Left lung (tissue), 10 donors: ENCODE measurements around the gene OAT. TPM values are rescaled to one million over a fixed set of nuclear protein-coding genes. Genes with fewer than 3 reads are reported as not detected.

Experiments used
- ATAC-seq: fragments of 200-7000 bp; cut with Tn5 transposase; one replicate; pipeline ENCODE4 v1.9.1; 2020; ENCODE audit warnings: moderate library complexity
- DNase-seq, 4 donors: peaks; one replicate each; pipeline ENCODE4 v3.0.0-alpha.2; 2013 to 2020
- H3K27ac ChIP-seq, 2 donors: fragments of 200-600 bp; sonication (generic) in 1 of 2; one replicate each; pipeline versions ENCODE4 v1.5.0 to v1.8.0; 2020 to 2021
- H3K27me3 ChIP-seq, 2 donors: fragments of 200-600 bp; sonication (generic) in 1 of 2; one replicate each; pipeline versions ENCODE4 v1.5.0 to v1.8.0; 2020 to 2021
- H3K36me3 ChIP-seq, 2 donors: fragments of 200-600 bp; sonication (generic) in 1 of 2; one replicate each; pipeline versions ENCODE4 v1.5.0 to v1.8.0; 2020 to 2021
- H3K4me1 ChIP-seq, 2 donors: fragments of 200-600 bp; one replicate each; pipeline ENCODE4 v1.8.0; 2021
- H3K4me3 ChIP-seq, 2 donors: fragments of 200-600 bp; sonication (generic) in 1 of 2; one replicate each; pipeline versions ENCODE4 v1.5.0 to v1.8.0; 2020 to 2021; ENCODE audit warnings: mild to moderate bottlenecking in 1 of 2
- H3K9me3 ChIP-seq, 2 donors: fragments of 200-600 bp; sonication (generic) in 1 of 2; one replicate each; pipeline versions ENCODE4 v1.5.0 to v1.8.0; 2020 to 2021
- intact Hi-C, 2 donors: fragments of 100-400 bp; cut with DNase I; formaldehyde crosslinking; loops; one replicate each; pipeline versions ENCODE4 v1.11.2 to v1.14.2; 2022
- polyA plus RNA-seq, 6 donors: library from polyadenylated mRNA; unstranded; fragments of 120-200 nt; gene quantifications; one replicate each; pipeline ENCODE4 v1.2.1, GENCODE V29; 2013; ENCODE audit not compliant: insufficient read length in 6 of 6
- total RNA-seq, 2 donors: library from RNA; stranded (reverse); fragmentation: NEBNext Ultra II Directional; extraction: Animal tissue kit (Norgen Biotek cat#: 25700); gene quantifications; one replicate each; pipeline ENCODE4 v1.2.1, GENCODE V29; 2021
- TF ChIP-seq, protein P1 (sequence below), 2 donors: fragments of 200-600 bp; sonication (generic) in 1 of 2; IDR thresholded peaks; one replicate each; pipeline versions ENCODE4 v1.5.0 to v1.8.0; 2021; ENCODE audit warnings: antibody characterized with exemption in 2 of 2
- donor health status: DM: no; HTN: yes; CAD: no.
- donor health status: DM: no; HTN: no; CAD: no.

The OAT gene
- total and polyA plus RNA-seq, 8 donors, result 64.0 to 91.1 (median 84.9) TPM

DNA sequence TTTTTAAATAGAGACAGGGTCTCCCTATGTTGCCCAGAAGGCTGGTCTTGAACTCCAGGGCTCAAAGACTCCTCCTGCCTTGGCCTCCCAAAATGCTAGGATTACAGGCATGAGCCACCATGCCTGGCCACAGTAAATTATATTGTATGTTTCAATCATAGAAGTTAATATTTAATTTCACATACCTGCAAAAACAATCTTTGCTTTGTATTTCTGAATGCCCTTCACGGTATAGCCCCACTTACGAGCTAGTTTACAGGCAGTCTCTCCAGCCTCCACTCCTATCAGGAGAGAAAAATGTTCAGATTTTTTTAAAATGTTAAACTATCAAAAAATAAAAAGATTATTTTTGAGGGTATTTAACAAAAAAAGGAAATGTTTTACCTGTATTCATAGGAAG is 10.4 kb downstream of the OAT start:
- ATAC-seq, result no peak
- TF ChIP-seq, protein P1, sequence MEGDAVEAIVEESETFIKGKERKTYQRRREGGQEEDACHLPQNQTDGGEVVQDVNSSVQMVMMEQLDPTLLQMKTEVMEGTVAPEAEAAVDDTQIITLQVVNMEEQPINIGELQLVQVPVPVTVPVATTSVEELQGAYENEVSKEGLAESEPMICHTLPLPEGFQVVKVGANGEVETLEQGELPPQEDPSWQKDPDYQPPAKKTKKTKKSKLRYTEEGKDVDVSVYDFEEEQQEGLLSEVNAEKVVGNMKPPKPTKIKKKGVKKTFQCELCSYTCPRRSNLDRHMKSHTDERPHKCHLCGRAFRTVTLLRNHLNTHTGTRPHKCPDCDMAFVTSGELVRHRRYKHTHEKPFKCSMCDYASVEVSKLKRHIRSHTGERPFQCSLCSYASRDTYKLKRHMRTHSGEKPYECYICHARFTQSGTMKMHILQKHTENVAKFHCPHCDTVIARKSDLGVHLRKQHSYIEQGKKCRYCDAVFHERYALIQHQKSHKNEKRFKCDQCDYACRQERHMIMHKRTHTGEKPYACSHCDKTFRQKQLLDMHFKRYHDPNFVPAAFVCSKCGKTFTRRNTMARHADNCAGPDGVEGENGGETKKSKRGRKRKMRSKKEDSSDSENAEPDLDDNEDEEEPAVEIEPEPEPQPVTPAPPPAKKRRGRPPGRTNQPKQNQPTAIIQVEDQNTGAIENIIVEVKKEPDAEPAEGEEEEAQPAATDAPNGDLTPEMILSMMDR (IDR thresholded peaks at IDR 0.05), result no peak
- Histone ChIP-seq H3K4me3 (no peak overlapping the region), H3K27ac (no peak overlapping the region), H3K4me1 (no peaks in the 10 kb centered on the region), H3K27me3 (no peaks in the 10 kb centered on the region), H3K9me3 (no peaks in the 10 kb centered on the region), H3K36me3 (peaks cover 0 to 59% of the 10 kb centered on the region in 2 donors)
- no peak for DNase-seq
- intact Hi-C loops, result no loop called here

DNA sequence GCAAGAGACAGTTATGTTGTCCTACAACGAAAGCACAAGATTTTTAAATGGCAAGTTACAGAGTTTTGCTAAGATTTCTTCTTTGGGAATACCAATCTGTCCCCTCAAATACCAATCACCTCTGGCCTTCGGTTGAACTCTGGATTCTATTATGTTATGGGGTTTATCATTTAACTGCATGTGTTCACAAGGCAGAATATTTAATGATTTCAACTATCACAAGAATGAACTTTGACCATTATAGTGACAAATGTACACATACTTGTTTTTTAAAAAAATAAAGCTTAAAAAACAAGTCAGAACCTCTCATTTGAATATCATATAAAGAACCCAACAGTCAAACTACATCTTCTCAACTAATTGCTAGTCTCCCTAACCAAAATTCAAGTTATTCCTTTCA is 11.3 kb downstream of the OAT start:
- no peak for DNase-seq
- no peak for ATAC-seq
- Histone ChIP-seq H3K9me3 (no peaks in the 10 kb centered on the region), H3K36me3 (peaks cover 0 to 65% of the 10 kb centered on the region in 2 donors), H3K27me3 (no peaks in the 10 kb centered on the region), H3K27ac (no peak overlapping the region), H3K4me1 (no peaks in the 10 kb centered on the region), H3K4me3 (no peak overlapping the region)
- TF ChIP-seq, protein P1 (IDR thresholded peaks at IDR 0.05), result no peak
- intact Hi-C loops, result no loop called here

DNA sequence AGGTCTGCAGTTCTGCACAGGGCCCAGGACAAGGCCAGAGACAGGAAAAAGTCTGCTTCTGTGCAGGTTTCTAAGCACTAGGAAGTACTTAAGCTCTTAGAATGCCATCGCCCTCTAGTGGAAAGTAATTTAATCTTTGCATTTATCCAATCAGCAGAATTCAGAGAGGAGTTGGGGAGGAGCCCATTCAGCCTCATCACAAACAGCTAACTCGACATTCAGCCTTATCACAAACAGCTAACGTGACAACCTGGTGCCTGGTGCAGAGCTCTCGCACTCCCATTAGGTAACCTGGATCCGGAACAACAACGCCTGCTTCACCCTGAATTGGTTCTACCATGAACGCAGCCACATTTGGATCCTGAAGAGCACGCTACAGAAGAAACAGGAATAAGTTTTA is 15.2 kb downstream of the OAT start:
- H3K4me1 ChIP-seq, result no peaks in the 10 kb centered on the region
- intact Hi-C loops, result no loop called here
- ATAC-seq, result peak; percentile 98
- H3K4me3 ChIP-seq, result no peak overlapping the region
- H3K27ac ChIP-seq, result no peak overlapping the region
- H3K36me3 ChIP-seq, result peaks cover 0 to 77% of the 10 kb centered on the region in 2 donors
- no peaks in the 10 kb centered on the region for H3K9me3 ChIP-seq
- H3K27me3 ChIP-seq, result no peaks in the 10 kb centered on the region
- DNase-seq, result peak in 2 of 4 donors; percentile 47 to 73
- TF ChIP-seq, protein P1 (IDR thresholded peaks at IDR 0.05), result peak; percentile 50 to 59

DNA sequence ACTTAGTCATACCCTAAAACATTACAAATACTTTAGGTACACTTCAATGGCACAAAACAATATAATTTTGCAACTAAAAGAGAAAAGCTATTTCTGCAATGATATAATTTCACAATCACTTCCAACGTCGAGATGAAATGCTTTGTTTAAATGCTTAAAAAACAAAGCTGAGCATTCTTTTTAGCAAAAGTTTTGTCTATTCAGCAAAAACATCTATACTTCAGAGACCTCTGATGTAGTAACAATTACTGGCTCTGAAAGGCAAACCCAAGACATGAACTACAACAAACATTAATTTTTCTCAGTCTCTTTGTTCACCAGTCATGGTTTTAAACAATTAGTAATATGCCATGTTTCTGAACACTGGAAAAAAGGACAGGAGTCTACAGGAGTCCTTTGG is 16.4 kb downstream of the OAT start:
- ATAC-seq, result no peak
- intact Hi-C loops, result no loop called here
- Histone ChIP-seq H3K36me3 (peaks cover 0 to 80% of the 10 kb centered on the region in 2 donors), H3K4me1 (no peaks in the 10 kb centered on the region), H3K4me3 (no peak overlapping the region), H3K27me3 (no peaks in the 10 kb centered on the region), H3K27ac (no peak overlapping the region), H3K9me3 (no peaks in the 10 kb centered on the region)
- TF ChIP-seq, protein P1 (IDR thresholded peaks at IDR 0.05), result no peak
- no peak for DNase-seq

DNA sequence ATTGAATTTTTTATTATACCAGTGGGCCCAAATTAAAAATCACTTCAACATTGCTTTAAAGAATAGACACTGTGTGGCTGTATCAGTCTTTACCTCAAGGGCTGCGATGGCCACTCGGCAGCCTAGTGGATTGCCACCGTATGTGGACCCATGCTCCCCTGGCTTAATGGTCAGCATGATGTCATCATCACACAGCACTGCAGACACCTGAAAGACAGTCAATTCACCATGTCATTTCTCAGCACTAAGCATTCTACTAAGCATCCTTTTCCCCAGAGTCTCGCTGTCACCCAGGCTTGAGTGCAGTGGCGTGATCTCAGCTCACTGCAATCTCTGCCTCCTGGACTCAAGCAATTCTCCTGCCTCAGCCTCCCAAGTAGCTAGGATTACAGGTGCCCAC is 17.1 kb downstream of the OAT start:
- DNase-seq (no peak), ATAC-seq (no peak)
- TF ChIP-seq, protein P1 (IDR thresholded peaks at IDR 0.05), result no peak
- Histone ChIP-seq H3K36me3 (peaks cover 0 to 80% of the 10 kb centered on the region in 2 donors), H3K27me3 (no peaks in the 10 kb centered on the region), H3K4me1 (no peaks in the 10 kb centered on the region), H3K27ac (no peak overlapping the region), H3K4me3 (no peak overlapping the region), H3K9me3 (no peaks in the 10 kb centered on the region)
- intact Hi-C loops, result no loop called here
